ENCODE measurements around the gene RALGAPA2.

The RALGAPA2 gene

DNA sequence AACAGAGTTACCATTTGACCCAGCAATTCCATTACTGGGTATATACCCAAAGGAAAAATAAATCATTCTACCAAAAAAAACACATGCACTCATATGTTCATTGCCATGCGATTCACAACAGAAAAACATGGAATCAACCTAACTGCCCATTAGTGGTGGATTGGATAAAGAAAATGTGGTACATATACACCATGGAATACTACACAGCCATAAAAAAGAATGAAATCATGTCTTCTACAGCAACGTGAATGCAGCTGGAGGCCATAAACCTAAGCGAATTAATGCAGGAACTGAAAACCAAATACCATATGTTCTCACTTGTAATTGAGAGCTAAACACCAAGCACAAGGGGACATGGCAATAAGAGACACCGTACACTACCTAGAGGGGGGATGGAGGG, 12.5 kb downstream of the RALGAPA2 start:
- H3K4me3 ChIP-seq (ENCODE audit: low read depth, low read length) = no peak overlapping the region
- TF ChIP-seq, protein P1, sequence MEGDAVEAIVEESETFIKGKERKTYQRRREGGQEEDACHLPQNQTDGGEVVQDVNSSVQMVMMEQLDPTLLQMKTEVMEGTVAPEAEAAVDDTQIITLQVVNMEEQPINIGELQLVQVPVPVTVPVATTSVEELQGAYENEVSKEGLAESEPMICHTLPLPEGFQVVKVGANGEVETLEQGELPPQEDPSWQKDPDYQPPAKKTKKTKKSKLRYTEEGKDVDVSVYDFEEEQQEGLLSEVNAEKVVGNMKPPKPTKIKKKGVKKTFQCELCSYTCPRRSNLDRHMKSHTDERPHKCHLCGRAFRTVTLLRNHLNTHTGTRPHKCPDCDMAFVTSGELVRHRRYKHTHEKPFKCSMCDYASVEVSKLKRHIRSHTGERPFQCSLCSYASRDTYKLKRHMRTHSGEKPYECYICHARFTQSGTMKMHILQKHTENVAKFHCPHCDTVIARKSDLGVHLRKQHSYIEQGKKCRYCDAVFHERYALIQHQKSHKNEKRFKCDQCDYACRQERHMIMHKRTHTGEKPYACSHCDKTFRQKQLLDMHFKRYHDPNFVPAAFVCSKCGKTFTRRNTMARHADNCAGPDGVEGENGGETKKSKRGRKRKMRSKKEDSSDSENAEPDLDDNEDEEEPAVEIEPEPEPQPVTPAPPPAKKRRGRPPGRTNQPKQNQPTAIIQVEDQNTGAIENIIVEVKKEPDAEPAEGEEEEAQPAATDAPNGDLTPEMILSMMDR (IDR thresholded peaks at IDR 0.05; ENCODE audit: insufficient read depth, low read depth, low read length, missing control alignments) = no peak
- DNase-seq (ENCODE audit: low read depth) = no peak

DNA sequence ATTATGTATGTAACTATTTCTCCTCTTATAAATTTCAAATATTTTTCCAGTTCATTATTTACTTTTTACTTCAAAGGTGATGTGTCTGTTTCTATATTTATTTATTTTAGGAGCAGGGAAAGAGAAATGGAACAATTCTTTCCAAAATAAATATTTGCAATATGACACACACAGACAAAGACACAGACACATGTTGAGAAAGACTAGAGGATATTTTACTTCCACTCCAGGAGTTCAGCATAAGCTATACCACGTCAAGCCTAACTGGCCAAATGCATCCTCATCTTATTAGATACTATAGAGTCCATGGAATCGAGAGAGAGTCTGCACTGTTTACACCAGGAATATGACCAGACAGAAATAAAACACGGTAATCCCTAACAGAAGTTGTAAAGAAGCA, 13.3 kb downstream of the RALGAPA2 start:
- TF ChIP-seq, protein P1 (IDR thresholded peaks at IDR 0.05; ENCODE audit: insufficient read depth, low read depth, low read length, missing control alignments) = no peak
- H3K4me3 ChIP-seq (ENCODE audit: low read depth, low read length) = no peak overlapping the region
- DNase-seq (ENCODE audit: low read depth) = no peak

GRCh38 chr20:20697325-20697845, 15.1 kb downstream of the RALGAPA2 start:
- TF ChIP-seq, protein P1 (IDR thresholded peaks at IDR 0.05; ENCODE audit: insufficient read depth, low read depth, low read length, missing control alignments) = no peak
- no peak overlapping the region for H3K4me3 ChIP-seq (ENCODE audit: low read depth, low read length)
- no peak for DNase-seq (ENCODE audit: low read depth)

GRCh38 chr20:20695250-20695816, 17.1 kb downstream of the RALGAPA2 start:
- H3K4me3 ChIP-seq (ENCODE audit: low read depth, low read length) = no peak overlapping the region

DNA sequence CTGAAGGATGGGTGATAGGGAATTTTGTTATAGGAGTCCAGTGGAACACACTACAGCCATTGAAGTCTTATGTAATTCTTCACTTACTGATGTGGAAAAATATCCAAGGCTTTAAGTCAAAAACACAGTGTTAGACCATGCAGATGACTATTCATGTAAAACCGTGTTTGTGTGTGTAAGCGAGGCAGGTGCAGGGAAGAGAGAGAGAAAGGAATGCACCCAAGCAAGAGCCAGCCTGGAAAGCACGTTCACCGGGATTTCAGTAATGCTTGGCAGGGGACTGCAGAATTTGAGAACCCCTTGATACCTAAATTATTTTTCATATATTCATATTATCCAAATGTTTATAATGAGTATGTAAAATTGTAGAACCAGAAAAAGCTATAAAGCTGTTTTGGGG, 17.9 kb downstream of the RALGAPA2 start:
- DNase-seq (ENCODE audit: low read depth) = no peak
- no peak overlapping the region for H3K4me3 ChIP-seq (ENCODE audit: low read depth, low read length)
- TF ChIP-seq, protein P1 (IDR thresholded peaks at IDR 0.05; ENCODE audit: insufficient read depth, low read depth, low read length, missing control alignments) = no peak

More at GRCh38 chr20:20695250-20695816, 17.1 kb downstream of the RALGAPA2 start:
- no peak for DNase-seq (ENCODE audit: low read depth)
- TF ChIP-seq, protein P1 (IDR thresholded peaks at IDR 0.05; ENCODE audit: insufficient read depth, low read depth, low read length, missing control alignments) = no peak

DNA sequence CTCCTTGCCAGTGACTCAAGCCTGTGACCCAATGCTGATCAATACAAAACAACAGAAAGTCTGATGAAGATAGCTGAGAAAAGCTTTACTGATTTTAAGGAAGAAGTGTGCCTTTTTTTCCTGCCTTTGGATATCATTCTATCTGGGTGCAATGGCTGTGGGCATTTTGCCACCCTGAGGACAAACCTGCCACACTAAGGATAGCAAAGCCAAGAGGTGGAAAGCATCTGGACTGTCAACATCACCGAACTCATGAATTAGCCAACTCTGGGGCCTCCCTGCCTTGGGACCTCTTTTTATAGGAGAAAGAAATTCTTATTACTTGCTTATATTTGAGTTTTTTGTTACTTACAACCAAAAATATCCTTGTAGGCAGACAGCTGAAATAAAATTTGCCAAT, 19.9 kb downstream of the RALGAPA2 start:
- no peak for DNase-seq (ENCODE audit: low read depth)
- TF ChIP-seq, protein P1 (IDR thresholded peaks at IDR 0.05; ENCODE audit: insufficient read depth, low read depth, low read length, missing control alignments) = no peak
- no peak overlapping the region for H3K4me3 ChIP-seq (ENCODE audit: low read depth, low read length)

Measured in GM12865 (cell line).